Stimulated activated CD8-positive, alpha-beta memory T cell treated with anti-CD3 and anti-CD28 coated beads, Interleukin-4, amount 100 ng/mL, for 24 hours (primary cell): ENCODE data around the gene CIITA.
"Not testable (repeated sequence)": the region's sequence is repeated elsewhere in the genome, so short reads cannot be mapped to it uniquely, and the experiment has no call there.

ENCODE experiments used
- DNase-seq: peaks from one replicate; pipeline ENCODE4 v3.0.0-alpha.2; 2020; ENCODE audit warnings: low read depth

The CIITA gene

GRCh38 chr16:10949424-10949970, 72.5 kb downstream of the CIITA start:
- no peak for DNase-seq

GRCh38 chr16:10950393-10950792, 73.4 kb downstream of the CIITA start:
- no peak for DNase-seq

- DNase-seq, result no peak
Observed at GRCh38 chr16:10951026-10951425, 74.0 kb downstream of the CIITA start.

- no peak for DNase-seq
Observed at GRCh38 chr16:10954903-10955302, 77.9 kb downstream of the CIITA start.

GRCh38 chr16:10957771-10958482, 80.9 kb downstream of the CIITA start:
- no peak for DNase-seq

- no peak for DNase-seq
Observed at GRCh38 chr16:10959161-10959560, 82.2 kb downstream of the CIITA start.

GRCh38 chr16:10961231-10961630, 84.2 kb downstream of the CIITA start:
- DNase-seq, result no peak

GRCh38 chr16:10964039-10964890, 87.3 kb downstream of the CIITA start:
- peak; percentile 72 for DNase-seq

- DNase-seq, result no peak
Observed at GRCh38 chr16:10964891-10965326, 87.9 kb downstream of the CIITA start.

- no peak for DNase-seq
Observed at GRCh38 chr16:10965440-10966061, 88.5 kb downstream of the CIITA start.

GRCh38 chr16:10966129-10966528, 89.1 kb downstream of the CIITA start:
- DNase-seq, result no peak

GRCh38 chr16:10966559-10966958, 89.6 kb downstream of the CIITA start:
- DNase-seq, result not testable (repeated sequence)

GRCh38 chr16:10967986-10968385, 91.0 kb downstream of the CIITA start:
- DNase-seq, result no peak

GRCh38 chr16:10968498-10968897, 91.5 kb downstream of the CIITA start:
- DNase-seq, result no peak

GRCh38 chr16:10969615-10970014, 92.6 kb downstream of the CIITA start:
- no peak for DNase-seq

GRCh38 chr16:10970065-10970464, 93.1 kb downstream of the CIITA start:
- no peak for DNase-seq

- DNase-seq, result no peak
Observed at GRCh38 chr16:10971560-10971961, 94.6 kb downstream of the CIITA start.

- DNase-seq, result no peak
Observed at GRCh38 chr16:10972108-10972818, 95.3 kb downstream of the CIITA start.

- DNase-seq, result no peak
Observed at GRCh38 chr16:10972819-10973464, 95.9 kb downstream of the CIITA start.

GRCh38 chr16:10976634-10977033, 99.6 kb downstream of the CIITA start:
- DNase-seq, result no peak

- no peak for DNase-seq
Observed at GRCh38 chr16:10978124-10978523, 101.1 kb downstream of the CIITA start.
